Esophagus mucosa (tissue), 1 donor: ENCODE results near the gene PTPRC. TPM values are rescaled to one million over a fixed set of nuclear protein-coding genes. Genes with fewer than 3 reads are reported as not detected.

ENCODE experiments used
- ATAC-seq: fragments of 200-7000 bp; cut with Tn5 transposase; one replicate; pipeline ENCODE4 v1.9.1; 2020
- total RNA-seq: library from RNA; stranded (reverse); gene quantifications from one replicate; pipeline ENCODE4 v1.2.4, GENCODE V29; 2023
- donor health status: DM: yes; HTN: yes; CAD: no.

The PTPRC gene
- total RNA-seq, 1 donor from 2014 or later, result 3.5 TPM

DNA sequence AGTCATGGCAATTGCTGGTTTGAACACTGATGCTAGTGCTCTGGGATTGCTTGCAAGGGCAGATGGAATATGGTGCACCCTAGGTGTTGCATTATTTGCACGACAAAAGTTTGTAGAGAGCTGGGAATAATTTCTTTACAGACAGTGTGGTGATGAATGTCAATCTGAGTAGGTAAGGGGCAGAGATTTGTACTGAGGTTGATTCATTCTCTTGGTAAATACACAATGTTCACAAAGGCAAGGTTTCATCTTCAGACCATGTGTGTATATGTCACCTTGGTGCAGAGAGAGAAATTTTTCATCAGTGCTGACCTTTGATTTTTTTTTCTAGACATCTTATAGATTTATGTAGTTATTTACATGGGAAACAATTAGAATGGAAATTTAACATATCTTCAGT lies 5.0 kb downstream of the PTPRC start:
- ATAC-seq, result no peak

DNA sequence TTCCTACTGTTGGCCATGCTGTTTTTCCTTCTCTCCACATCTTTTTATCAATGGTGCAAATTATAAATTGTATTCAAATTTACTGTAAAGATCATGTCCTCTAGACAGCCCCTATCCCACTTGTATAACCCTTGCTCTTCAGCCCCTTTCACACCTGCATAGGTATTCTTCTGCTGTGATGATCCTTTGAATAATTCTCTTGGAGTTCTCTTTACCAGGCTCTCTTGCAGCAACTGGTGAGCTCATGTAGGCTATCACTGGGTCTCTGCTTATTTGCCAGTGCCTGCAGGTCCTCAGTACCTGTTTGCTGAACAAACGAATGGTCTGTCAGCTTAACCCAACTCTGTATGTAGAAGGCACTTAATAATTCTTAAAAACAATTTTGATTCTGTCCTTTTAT lies 8.2 kb downstream of the PTPRC start:
- no peak for ATAC-seq

- ATAC-seq, result no peak
Measured at GRCh38 chr1:198648592-198648991, 9.8 kb downstream of the PTPRC start.

GRCh38 chr1:198649232-198649967 lies 10.6 kb downstream of the PTPRC start:
- ATAC-seq, result no peak

DNA sequence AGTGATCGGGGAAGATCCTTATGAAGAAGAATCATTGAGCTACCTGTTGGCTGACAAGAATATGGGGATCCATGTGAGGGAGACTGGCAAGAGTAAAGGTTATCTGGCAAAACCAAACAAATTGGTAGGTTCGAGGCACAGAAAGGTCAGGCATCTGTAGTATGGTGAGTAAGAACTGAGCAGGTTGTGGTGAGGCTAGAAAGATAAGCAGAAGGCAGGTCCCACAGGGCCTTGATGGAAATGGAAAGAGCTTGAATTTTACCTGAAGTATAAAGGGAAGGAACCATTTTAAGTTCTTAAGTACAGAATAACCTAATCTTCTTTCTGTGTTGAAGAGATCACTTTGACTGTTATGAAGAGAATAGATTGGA lies 11.1 kb downstream of the PTPRC start:
- ATAC-seq, result no peak

DNA sequence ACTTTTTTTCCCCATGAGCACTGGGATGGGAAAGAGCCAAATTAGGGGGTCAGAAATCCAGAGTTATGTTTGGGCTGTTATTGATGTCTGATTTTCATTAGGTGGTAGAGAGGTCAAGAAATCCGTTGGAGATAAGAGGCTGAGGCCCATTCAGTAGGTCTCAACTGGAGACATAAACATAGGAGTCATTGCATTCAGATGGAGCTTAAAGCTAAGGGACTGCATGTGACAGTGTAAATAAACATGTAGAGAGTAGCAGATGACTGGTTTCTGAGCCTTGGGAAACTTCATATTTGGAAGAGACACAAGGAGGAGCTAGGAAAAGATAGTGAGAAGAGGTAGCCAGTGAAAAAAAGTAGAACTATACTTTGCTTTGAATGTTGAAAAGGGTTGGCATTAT lies 11.7 kb downstream of the PTPRC start:
- ATAC-seq, result no peak

DNA sequence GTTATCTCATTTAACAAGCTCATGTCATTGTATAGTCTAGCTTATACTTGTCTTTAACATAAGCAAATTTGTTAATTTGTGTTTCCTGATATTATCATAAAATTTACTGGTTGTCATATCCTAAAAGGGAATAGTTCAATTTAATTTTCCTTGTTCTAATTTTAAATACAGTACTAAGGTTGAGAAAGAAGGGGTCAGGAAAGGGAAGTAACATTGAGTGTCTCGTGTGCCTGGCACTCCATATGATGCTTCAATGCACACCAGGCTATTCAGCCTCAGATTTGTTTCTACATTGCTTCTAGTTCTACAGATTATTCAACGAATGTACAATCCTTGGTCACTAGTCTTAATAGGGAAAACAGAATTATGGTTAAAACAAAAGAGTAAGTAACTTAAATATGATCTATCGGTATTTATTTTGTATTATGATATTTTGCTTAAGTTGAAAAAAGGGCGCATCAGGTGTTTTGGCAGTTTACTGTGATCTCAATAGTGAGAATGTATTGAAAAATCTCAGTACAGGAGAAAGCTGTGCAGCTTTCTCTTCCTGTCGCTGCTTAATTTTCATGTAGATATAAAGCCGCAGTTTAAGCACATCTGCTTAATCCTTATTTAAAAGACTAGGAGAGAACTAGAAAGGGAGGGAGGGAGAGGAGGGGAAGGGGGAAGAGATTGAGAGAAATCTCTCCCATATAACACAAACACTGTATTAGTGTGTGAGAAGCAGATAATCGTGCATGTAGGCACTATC lies 13.0 kb downstream of the PTPRC start:
- no peak for ATAC-seq

DNA sequence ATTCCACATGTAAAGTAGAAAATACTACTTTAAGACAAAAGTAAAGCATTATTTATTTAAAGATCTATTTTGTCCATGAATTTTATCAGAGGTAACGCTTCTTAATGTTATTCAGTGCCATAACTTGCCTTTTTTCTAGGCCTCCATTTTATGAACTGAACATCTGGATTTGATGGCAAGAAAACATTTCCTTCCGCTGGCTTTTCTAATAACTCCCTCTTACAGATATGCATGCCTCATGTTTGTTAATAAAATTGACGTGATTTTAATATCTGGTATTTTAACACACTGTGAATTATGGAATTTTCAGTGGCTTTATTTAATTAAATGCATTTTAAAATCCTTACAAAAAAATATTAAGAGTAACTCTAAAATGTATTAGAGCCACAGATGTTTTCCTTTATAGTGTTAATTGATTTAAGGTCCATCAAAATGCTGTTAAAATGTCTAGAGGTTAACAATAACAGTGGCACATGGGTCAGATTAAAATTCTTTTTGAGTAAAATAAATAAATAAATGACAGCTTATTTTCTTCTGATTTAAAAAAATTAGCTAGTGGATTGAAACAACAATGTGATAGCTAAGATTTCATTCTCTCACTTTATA lies 15.1 kb downstream of the PTPRC start:
- no peak for ATAC-seq

DNA sequence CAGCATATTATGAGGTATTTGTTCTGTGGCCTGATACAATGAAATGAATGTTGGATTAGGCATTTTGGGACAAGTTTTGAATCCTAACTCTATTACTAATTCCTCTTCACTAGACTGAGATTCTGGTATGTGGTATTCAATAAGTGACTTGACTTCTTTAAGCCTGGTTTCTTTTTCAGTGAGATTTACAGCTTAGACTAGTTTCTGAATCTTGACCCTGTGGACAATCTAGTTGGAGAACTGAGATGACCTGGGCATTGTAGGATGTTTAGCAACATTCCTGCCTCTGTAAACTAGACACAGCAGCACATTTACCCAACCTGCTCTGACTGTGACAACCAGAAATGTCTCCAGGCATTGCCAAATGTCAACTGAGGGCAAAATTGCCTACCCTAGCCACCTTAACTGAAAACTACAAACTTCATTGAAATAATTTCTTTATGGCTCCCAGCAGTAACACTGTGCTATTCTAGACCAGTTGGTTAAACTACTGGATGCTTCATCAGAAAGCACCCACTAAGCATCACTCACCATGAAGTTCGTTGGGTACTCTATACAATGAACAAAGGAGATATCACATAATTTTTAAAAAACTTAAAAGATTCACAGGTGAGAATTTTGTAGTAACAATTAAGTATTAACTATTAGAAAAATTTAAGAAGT lies 16.8 kb downstream of the PTPRC start:
- no peak for ATAC-seq

DNA sequence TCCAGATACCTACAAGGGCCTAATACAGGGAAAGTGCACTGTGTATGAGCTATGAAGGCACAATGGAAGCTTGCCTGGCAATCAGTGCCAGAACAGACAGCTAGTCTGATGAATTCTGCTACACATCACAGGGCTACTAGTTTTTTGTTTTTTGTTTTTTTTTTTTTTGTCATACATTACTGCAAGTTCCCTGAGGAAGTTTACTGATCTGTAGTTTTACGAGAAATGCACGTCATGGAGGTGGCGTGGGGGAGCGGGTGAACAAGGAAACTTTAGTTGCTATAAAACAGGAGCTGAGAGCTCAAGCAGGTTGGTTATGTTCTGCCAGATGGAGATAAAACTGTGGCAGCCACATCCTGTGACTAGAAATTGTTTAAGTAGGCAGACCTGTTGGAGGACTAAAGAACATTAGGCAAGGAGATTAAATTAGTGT lies 17.7 kb downstream of the PTPRC start:
- no peak for ATAC-seq

DNA sequence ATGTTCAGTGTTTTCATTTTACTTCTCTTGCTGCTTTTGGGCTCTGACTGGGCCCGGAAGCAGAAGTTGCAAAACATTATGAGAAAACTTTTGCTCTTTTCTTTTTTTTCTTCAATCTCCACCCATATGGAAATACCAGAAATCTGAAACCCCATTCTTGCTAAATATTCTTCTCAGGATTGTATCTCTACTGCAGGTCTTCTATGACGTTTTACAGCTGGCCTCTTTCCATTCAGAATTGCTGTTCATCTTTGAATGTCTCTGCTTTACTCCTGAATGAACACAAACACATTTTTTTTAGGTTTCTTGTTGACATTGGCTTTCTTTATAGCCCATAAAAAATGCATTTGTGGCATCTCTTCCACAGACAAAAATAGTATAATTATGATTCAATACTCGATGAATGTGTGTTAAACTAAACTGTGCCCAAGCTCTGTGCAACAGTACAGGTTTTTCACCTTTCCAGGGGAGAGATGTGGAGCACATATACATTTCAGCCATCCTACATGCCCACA lies 18.8 kb downstream of the PTPRC start:
- ATAC-seq, result no peak

DNA sequence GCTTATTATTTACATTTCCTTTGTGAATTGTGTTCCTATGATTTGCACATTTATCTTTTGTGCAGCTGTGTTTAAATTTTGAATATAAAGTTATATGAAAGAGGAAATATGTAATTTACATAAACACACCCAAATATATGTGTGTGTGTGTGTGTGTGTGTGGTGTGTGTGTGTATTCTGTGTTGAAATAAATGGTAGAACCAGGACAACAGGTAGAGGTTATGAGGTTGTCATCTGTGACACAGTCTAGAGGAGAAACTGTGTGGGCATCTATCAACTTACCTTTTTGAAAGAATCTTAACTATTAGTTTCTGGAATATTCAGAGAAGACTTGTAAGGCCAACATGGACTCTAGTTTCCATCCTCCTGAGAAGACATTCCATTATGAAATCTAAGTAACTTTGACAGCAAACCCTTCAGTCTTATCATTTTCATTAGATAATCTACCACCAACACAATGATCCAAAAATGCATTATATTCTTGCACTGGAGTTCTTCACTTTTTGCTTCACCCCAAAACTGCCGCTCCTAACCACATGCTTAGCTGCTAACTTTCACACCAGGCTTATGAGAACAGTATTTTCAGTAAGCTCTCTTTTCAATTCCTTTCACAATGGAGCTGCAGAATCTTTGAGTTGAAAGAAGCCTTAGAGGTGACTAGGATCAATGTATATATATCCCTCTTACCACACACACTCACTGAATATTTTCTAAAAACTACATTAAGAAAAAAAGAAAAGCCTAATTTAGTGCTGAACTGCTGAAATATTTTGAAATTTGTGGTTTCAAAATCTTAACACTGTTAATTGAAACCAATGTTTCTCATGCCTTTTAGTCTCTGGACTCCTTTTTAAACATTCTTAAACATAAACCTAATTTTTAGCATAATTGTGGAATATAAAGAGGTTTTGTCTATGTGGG lies 21.8 kb downstream of the PTPRC start:
- ATAC-seq, result no peak

GRCh38 chr1:198662821-198663220 lies 24.0 kb downstream of the PTPRC start:
- ATAC-seq, result no peak

DNA sequence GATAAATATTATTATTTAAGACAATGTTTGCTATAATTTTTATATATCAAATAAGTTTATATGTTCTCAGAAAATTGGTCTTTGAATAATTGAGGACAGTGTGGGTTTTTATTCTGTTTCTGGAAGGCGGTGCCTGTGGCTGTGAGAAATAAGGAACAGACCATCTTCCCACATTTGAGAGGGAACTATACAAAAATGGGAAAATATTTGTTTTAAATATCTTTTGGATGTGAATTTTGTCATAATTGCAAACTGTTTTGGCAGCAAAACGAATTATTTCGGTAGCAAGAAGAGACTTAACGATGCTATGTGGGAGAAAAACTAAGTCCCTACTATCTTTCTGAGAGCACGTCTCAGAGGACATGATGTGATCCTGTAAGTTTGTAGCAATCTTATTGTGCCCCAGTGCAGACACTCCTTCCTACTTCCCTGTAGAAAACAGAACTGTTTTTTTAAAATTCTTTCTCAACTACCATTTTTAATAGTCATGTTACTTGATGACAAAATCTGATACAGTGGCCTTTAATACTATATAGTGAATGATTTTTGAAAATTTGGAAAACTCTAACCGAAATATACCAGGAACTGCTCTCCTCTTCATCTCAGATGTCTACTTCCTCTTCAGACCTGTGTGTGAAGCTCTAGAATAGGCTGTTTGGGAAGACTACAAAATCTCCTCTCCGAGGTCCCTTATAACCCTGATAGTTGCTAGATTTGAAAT lies 25.4 kb downstream of the PTPRC start:
- ATAC-seq, result no peak

GRCh38 chr1:198667186-198667585 lies 28.3 kb downstream of the PTPRC start:
- ATAC-seq, result no peak

DNA sequence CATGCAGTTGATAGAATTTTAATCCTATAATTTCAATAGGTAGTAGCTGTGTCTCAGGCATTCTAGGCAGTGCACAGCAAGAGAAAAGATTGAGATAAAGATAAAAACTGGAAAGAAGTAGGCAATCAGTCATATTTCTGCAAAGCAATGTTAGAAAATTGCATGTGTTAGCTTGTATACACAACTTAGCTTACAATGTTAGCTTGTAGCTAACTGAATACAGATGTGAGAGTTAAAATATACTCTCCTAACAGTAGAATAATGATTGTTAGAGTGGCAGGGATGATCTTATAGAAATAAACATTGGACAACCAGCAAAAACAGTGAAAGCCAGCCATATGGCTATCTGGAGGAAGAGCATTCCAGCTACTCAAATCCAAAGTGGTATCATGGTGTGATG lies 29.0 kb downstream of the PTPRC start:
- ATAC-seq, result no peak

DNA sequence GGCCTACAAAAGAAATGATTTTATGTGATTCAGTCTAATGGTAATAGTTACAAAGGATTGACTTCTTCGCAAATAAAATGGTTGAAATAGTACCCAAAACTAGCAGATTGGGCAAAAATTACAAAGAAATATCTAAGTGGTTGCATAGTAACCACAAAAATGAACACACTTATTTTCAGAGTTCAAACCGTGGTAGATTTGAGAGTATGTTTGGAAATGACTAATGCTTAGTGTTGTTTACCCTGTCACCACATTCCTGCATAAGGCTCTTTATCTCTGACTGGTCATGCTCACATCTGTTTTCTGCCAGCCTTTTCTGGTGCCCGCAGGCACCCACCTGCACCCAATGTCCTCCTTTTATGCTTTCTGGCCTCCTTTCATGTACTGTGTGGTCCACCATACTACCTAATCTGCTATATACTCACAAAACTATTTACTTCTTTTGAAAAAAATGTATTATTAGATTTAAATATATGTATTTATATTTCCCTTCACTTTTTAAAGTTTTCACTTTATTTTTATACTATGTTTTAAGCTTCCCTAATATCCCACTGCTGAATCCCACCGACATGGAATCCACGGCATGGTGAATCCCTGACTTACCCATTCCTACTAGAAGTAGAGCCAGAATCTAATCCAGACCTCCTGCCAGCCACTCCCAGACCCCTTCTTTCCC lies 30.3 kb downstream of the PTPRC start:
- ATAC-seq, result peak; percentile 25

GRCh38 chr1:198669771-198670170 lies 30.9 kb downstream of the PTPRC start:
- no peak for ATAC-seq

GRCh38 chr1:198671136-198671535 lies 32.3 kb downstream of the PTPRC start:
- no peak for ATAC-seq

GRCh38 chr1:198672124-198672523 lies 33.3 kb downstream of the PTPRC start:
- ATAC-seq, result no peak

DNA sequence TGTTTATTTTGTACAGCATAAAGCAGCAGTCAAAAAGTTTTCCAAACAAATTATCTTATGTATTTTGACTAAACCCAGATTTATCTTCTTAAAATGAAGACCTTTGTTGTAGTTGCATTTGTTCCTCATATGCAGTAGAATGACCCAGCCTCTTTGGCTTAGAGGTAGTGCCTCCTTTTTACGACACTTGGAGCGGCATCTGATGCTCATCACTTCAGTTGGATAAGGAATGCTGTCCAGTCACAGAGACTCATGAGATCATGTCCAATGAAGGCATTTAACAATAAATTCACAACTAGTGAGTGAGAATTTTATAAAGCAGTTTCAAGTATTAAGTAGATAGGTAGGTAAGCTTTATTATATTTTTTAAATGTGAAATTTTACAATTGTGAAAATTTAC lies 35.2 kb downstream of the PTPRC start:
- no peak for ATAC-seq
